CD4-positive, alpha-beta T cell treated with Interleukin-21 for 1 hour (primary cell): ENCODE results near the gene SMU1.

Experiments
- DNase-seq: peaks from one replicate; pipeline ENCODE4 v3.0.0-alpha.2; 2020

Gene SMU1

GRCh38 chr9:33043671-33044070 lies 32.8 kb downstream of the SMU1 start:
- no peak for DNase-seq

GRCh38 chr9:33042473-33042872 lies 34.0 kb downstream of the SMU1 start:
- no peak for DNase-seq

- no peak for DNase-seq
Observed at GRCh38 chr9:33041432-33042188, 34.9 kb downstream of the SMU1 start.

GRCh38 chr9:33040792-33041431 lies 35.6 kb downstream of the SMU1 start:
- no peak for DNase-seq

GRCh38 chr9:33032865-33033264 lies 43.6 kb downstream of the SMU1 start:
- DNase-seq: no peak

GRCh38 chr9:33032292-33032691 lies 44.2 kb downstream of the SMU1 start:
- DNase-seq: no peak

GRCh38 chr9:33030285-33030684 lies 46.2 kb downstream of the SMU1 start:
- no peak for DNase-seq

GRCh38 chr9:33029231-33029786 lies 47.2 kb downstream of the SMU1 start:
- DNase-seq: no peak

- DNase-seq: peak; percentile 90
Observed at GRCh38 chr9:33025572-33026342, 50.7 kb downstream of the SMU1 start.

GRCh38 chr9:33024966-33025571 lies 51.4 kb downstream of the SMU1 start, which contains the start of gene DNAJA1:
DNAJA1 (plus strand) TSS chr9:33025273; CDS start chr9:33026485, 1,212 bp downstream.
- peak; percentile 96 for DNase-seq

GRCh38 chr9:33024126-33024965 lies 52.1 kb downstream of the SMU1 start:
- DNase-seq: no peak

GRCh38 chr9:33023661-33024060 lies 52.8 kb downstream of the SMU1 start:
- DNase-seq: no peak

GRCh38 chr9:33022755-33023154 lies 53.7 kb downstream of the SMU1 start:
- DNase-seq: no peak

GRCh38 chr9:33022303-33022702 lies 54.2 kb downstream of the SMU1 start:
- no peak for DNase-seq

GRCh38 chr9:33019797-33020196 lies 56.7 kb downstream of the SMU1 start:
- no peak for DNase-seq

- DNase-seq: no peak
Observed at GRCh38 chr9:33017283-33018041, 59.0 kb downstream of the SMU1 start.

- no peak for DNase-seq
Observed at GRCh38 chr9:33014665-33015014, 61.8 kb downstream of the SMU1 start.

GRCh38 chr9:33013962-33014664 lies 62.4 kb downstream of the SMU1 start:
- no peak for DNase-seq

GRCh38 chr9:33012328-33013069 lies 64.0 kb downstream of the SMU1 start:
- no peak for DNase-seq

- DNase-seq: no peak
Observed at GRCh38 chr9:33011831-33012230, 64.6 kb downstream of the SMU1 start.
